ENCODE results near the gene CD180.
A peak's percentile ranks its signal among the peaks of the same experiment; 100 is the strongest.

Gene CD180

DNA sequence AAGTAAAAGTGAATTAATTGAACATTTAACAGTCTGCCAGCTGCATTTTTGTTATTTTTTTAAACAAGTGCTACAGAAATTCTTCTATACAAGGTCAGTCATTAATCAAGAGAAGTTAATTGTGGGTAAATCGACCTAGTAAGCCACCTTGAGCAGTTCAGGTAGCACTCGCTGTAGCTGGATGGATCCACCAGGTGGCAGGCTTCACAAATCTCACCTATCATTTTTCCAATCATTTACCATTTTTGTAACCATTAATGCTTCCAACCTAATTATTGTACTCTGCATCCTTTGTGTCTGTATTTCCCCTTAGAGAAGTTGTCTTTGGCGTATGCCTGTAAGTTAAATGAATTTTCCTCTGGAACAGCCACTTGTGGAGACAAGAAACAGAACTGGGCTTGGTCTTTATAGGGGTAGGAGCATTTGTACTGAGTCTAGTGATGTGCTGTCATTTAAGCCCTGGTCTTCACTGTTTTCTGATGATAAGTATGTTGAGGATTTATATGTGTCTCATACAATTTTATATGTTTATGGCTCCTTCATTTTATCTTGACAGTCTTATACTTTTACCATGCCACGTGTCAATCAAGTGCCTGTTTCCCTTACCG, 39.5 kb downstream of the CD180 start:
- DNase-seq = peak; percentile 23

DNA sequence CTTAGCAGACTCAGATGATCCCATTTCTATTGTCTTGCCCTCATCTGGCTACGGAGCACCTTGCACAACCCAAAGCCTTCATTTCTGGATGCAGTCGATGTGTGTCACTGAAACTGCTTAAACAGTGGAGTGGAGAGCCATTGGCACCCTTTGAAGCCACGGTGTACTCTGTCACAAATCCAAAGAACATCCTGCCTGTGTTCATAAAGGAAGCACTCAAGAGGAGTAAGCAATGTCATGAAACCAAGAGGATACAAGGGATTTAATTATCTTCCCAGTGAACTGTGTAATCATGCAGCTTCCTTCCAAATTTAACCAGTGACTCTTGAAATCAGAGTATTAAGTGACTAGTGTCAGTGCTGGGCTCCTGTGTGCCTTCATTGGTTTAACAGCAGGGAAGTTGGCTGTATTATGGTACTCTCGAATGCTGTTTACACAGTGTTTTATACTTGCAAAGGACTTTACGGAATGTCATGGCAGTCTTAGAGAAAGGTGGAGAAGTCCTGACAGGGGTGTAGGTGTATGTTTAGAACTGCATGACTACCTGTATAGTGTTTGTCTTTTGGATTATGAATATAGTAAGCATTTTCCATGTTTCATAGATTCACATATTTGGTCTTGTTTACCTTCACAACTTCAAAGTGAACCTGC, 41.9 kb downstream of the CD180 start:
- DNase-seq = no peak

DNA sequence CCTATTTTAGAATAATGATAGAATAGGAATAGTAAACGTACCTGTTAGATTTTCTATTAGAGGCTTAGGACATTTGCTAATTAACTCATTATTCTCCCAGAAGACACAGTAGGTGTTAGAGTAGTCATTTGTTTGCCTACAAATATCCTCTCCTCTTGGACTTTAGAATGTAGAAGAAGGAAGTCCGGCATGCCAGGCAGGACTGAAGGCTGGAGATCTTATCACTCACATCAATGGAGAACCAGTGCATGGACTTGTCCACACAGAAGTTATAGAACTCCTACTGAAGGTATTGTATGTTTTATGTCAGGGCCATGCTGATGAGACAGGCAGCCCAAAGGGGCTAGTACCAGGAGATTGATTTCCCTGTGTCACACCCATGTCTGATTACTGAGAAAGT, 43.3 kb downstream of the CD180 start:
- no peak for DNase-seq

DNA sequence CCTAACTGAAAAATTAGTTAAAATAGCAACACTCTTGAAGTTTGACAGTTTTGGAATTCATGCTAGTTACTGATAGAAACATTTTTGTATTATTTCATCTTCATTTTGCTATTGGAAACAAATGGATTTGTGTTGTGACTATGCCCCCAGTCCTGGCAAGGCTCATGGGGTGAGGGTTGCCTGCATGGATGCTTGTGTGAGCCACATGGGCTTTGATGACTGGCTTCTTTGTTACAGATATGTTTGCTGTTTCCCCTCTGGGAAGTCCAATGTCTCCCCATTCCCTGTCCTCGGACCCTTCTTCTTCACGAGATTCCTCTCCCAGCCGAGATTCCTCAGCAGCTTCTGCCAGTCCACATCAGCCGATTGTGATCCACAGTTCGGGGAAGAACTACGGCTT, 44.2 kb downstream of the CD180 start:
- DNase-seq = no peak

DNA sequence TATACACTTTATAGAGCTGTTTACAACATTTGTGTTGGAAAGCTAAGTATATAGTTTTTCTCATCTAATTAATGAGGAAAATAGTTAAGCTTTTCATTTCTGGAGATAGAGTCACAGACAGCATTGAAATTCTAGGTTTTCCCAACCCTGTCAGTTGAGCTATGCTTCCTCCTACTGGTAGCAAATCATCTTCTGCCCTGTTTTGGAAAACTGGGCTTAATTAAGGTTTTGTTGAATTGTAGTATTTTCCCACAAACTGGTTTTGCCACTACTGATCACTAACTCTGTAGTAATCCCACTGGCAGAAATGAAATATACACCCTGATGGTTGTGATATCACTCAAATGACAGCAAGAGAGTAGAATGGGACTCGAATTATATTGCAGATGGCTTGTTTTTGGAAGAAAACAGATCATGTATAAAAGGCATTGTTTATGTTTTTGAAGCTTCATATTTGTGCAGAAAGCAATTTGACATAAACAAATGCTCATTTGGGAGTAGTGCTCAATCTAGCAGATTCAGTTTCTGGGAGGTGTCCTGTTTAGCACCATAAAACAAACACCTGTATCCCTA, 46.6 kb downstream of the CD180 start:
- DNase-seq = peak; percentile 20

DNA sequence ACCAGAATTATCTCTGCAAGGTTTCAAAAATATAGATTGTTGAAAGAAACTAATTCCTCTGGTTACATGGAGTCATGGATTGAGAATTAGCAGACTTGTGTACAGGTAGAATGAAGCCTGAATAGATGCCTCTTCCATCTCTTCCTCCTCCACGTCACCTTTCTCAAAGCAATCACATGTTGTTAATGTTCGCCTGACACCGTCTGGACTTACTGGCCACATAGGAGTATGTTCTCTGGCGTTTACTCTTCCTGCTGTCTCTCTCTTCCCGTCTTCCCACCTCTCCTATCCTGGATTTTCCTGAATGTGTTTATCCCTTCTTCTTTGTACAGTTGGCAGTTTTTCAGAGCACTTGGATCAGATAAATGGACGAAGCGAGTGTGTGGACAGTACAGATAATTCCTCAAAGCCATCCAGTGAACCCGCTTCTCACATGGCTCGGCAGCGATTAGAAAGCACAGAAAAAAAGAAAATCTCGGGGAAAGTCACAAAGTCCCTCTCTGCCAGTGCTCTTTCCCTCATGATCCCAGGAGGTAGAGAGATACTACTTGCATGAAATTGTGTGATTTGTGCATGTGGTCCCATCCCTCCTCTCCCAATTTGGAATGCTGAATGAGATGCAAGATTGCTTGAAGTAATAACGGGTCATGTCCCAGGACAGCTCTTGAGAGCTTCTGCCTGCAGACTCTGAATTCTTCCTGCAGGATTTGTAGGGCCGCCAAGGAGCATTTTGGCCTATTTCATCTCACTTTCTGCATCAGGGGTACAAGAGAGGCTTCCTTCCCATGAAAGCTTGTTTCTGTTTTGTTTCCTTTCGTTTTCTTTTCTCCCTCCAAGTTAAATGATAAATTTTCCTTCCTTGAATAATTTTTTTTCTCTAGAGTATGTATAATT, 47.3 kb downstream of the CD180 start:
- DNase-seq = no peak

DNA sequence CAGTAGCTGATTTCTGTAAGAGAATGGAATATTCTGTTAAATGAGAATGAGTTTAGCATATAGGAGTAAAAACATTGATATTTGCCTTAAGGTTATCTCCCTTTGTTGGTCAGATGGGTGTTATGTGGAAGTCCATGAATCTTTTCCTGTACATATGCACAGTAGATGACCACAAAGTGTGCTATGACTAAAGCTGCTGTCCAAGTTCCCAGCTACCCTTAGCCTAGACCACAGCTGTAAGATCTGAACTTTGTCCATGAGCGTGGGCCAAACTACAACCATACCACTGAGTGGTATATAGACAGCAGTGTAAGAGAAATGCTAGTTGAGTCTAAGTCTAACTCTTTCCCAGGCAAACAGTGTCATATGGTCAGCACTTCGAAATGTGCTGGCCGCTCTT, 48.8 kb downstream of the CD180 start:
- no peak for DNase-seq

DNA sequence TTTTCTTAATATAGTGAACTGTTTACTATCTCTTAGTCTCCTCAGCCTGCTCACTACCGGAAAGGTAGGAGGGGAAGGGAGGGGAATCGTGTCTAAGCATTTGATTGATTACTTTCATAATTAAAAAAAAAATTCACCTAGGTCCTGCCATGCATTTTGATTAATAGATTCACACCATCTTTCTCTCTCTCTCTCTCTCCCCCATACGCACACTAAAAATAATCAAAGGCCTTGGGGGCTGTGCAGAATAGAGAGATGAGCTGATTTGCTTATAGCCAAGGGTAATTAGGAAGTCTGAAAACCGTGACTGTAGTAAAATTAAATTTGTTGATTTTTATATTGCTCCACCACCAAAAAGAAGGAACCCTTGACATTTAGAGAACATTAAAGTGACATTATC, 49.6 kb downstream of the CD180 start:
- DNase-seq = no peak

DNA sequence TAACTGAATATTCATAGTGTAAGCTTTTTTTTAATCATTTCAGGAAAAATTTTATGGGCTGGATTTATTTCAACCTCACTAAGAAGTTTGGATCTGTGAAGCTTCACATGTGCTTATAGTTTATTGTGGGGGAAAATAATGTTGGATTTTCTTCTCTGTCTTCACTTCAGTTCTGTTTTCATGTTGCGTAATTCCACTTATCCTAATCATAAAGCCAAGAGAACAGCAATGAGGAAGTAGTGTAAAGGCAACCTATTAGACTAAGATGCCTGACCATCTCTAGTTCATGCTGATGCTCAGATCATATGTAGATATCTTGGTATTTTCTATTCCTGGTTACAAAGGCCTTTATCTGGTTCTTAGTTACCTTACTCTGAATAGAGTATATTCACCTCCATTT, 50.0 kb downstream of the CD180 start:
- no peak for DNase-seq

DNA sequence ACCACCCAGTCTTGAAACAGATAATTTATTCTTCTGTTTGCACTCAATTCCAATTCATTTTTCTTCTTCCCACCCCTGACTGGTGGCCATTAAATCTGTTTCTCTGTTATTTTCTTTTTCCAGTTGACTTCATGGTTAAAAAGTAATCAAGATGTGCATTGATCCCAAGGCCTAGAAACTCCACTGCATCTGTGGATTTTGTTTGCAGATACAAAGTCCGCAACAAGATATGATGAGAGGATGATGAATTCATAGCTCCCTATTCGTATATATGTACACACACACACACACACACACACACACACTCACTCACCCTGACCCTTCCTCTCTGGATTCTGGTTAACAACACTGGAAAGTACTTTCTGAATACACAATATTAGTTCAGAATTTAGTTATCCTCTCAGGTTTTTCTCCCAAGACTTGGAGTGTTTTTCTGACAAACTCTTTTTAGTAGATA, 52.4 kb downstream of the CD180 start:
- DNase-seq = no peak

DNA sequence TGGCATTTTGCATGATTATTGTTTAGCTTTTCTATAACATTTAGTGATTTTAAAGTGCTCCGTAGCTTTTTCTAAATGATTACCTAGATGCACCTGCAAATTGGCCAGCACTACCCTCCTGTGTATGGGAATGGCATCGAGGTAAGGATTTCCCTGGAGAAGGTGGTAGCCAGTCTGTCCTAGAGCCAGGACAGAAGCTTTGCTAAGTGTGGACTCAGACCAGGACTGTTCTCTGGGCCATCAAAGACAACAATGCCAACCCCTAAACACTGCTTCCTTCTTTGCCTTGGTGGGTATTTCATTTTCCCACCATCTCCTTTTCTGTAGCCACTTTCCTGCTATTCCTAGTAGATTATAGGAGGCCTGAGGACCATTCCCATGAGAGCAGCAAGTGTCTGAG, 53.0 kb downstream of the CD180 start:
- no peak for DNase-seq

DNA sequence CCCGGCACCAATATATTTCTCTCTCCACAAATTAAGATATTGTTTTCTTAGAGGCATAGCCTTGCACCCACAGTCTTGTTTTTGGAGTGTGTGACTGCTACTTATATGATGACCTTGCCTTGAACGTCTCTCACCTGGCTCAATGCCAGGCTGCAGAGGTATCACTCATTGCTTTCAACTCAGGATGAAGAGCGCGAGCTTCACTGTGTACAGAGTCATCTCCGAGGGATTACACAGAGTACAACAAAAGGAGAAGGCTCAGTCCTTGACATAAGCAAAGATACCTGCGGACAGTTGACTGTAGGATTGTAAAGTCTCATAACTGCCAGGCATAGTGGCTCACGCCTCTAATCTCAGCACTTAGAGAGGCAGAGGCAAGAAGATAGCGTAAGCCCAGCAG, 53.8 kb downstream of the CD180 start:
- no peak for DNase-seq

DNA sequence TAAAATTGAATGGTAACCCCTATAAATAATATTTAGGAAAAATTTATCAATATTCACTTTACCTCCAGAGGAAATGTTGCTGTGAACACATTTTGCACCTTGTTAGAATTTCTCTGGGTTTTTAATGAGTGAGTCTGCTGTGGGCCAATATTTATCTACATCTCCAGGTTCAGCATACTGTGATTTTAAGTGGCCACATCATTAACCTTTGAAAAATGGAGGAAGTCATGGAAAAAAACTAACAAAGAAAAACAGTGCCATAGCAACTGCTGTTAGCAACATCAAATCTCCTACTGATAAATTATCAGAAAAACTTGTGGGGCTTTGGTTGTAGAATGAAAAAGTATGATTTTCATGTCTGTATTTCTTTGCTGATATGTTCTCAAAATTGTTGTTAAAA, 55.0 kb downstream of the CD180 start:
- DNase-seq = no peak

DNA sequence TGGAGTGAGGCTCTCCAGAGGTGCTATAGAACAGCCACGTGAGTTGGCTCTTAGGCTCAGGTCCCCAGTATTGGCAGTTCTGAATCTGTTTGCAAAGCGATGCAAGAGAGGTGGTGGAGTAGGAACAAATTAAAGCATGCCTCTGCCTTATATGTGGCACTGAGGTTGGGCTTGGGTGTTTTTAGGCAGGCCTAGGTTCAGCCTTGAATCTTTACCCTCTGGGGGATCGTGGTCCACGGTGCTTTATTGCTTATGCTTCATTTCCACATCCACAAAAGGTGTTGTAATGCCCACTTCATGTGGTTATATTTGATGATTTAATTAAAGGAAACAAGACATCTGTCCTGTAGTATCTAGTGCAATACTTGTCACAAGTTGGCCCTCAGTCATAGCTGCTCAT, 56.2 kb downstream of the CD180 start:
- DNase-seq = no peak

DNA sequence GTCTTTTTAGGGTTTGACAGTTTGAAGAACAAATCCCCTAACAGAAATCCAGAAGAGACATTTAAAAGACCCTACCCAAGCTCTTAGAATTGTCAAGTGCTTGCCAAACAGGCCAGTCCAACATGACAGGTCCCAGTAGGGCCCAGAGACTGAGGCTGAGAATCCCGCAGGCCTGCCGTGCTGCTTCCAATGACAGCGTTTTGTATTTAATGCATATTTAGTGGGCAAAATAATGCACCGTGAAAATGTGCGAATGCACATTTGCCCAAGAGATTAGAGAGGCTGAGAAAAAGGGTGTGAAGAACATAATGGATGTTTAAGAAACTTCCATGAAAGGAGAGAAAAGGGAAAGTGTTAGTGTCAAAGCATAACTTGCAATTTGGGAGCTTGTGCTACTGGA, 57.6 kb downstream of the CD180 start:
- no peak for DNase-seq

DNA sequence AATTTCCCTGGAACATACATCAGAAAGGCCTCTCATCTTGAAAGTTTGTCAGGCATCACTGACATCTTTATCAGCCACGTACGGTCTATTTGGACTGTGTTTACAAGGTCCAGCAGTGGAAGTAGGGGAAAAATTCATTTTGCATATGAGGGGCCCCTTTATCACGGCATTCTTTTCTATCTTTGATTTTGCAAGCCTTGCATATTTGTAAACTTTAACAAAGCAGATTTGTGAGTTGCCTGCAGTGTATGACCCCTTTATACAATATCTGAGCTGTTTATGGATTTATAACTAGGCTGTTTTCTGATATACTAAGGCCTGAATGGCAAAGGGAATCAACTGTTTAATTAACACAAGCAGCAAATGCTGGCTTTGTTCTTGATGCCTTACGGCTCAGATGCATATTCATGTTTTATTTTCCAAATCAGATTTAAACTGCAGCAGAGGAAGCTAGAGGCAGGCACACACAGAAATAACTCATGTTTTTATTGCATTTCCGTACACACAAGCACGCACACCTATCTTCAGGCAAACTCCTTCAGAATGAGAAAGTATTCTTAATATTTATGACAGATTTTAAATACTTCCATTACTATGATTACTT, 61.1 kb downstream of the CD180 start:
- DNase-seq = no peak

DNA sequence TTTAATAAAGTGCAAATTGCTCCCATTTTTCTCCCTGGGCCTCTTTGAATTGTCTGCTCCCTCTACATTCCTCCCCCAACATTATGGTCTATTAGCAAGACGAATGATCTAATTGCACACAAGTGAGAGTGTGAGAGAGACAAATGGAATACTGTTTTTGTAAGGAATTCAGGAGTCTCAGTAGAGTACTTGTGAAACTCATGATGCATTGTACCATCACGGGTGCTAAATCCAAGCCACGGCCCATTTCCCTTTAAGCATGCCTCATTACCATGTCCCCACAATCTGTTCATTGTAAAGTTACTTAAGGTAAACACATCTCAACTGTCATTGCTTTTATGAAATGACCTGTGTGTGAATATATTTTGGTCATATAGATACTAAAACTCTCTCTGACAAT, 62.8 kb downstream of the CD180 start:
- no peak for DNase-seq

DNA sequence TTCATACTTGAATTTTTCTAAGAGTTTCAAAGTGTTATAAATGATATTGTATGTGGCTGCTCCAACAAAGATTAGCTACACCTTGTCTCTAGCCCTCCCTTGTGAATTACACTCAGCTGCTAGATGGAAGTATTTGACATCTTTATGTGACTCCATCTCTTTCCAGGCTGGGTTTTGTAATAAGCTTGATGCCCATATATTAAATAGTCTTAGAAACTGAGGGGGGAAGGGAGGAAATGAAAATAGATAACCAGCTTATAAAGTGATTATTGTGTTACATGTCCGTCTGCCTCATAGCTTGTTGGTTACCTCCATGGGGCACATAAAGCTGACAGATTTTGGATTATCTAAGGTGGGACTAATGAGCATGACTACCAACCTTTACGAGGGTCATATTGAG, 63.4 kb downstream of the CD180 start:
- DNase-seq = no peak

DNA sequence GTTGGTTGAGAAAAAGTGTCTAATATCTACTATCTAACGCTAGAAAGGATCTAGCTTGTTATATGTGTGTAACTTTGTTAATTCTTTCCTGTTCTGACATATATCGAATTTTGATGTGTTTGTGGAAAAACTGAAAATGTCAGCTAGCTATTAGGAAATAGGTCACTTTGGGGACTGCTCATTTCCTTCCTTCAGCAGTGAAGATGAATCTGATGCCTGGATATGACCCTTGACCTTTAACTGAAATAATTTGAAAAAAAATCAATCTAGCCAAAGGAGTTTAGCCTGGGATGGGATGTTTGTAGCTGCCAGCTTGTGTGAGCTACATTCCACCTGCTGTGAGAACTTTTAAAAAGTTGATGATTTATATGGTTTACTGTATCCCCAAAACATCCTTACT, 66.8 kb downstream of the CD180 start:
- no peak for DNase-seq
